Tibial artery (tissue), 4 donors: Measurements from ENCODE around the gene CYP27B1.

Experiments used
- DNase-seq, 2 donors: peaks; one replicate each; pipeline ENCODE4 v3.0.0-alpha.2; 2019
- H3K27ac ChIP-seq, 2 donors: fragments of 200-600 bp; sonication (generic) in 1 of 2; 1 replicate in 1 of 2; 2 replicates in 1 of 2; pipeline ENCODE4 v1.5.1; 2018 to 2019; ENCODE audit warnings: mild to moderate bottlenecking in 1 of 2
- H3K27me3 ChIP-seq, 2 donors: fragments of 200-600 bp; sonication (generic) in 1 of 2; one replicate each; pipeline versions ENCODE4 v1.5.1 to v1.6.0; 2016 to 2019
- H3K36me3 ChIP-seq, 3 donors: fragments of 200-600 bp; sonication (generic) in 2 of 3; one replicate each; pipeline ENCODE4 v1.5.1; 2016 to 2019; ENCODE audit warnings: mild to moderate bottlenecking in 2 of 3
- H3K4me1 ChIP-seq, 4 donors: fragments of 200-600 bp; sonication (generic) in 2 of 4; 1 replicate in 3 of 4; 2 replicates in 1 of 4; pipeline ENCODE4 v1.5.1; 2016 to 2019
- H3K4me3 ChIP-seq, 2 donors: fragments of 200-600 bp; sonication (generic) in 1 of 2; 1 replicate in 1 of 2; 2 replicates in 1 of 2; pipeline ENCODE4 v1.5.1; 2018 to 2019; ENCODE audit warnings: mild to moderate bottlenecking in 2 of 2
- H3K9me3 ChIP-seq, 3 donors: fragments of 200-600 bp; sonication (generic) in 1 of 3; one replicate each; pipeline ENCODE4 v1.5.1; 2016 to 2019
- intact Hi-C: fragments of 100-400 bp; cut with DNase I; formaldehyde crosslinking; loops from one replicate; pipeline ENCODE4 v1.15.0; 2023; ENCODE audit warnings: low total_unique reads
- TF ChIP-seq, protein P1 (sequence below), 2 experiments: fragments of 200-600 bp in 1 of 2; fragments of 450-650 bp in 1 of 2; IDR thresholded peaks; one replicate each; pipeline ENCODE4 v1.5.1; 2017 to 2019; ENCODE audit warnings: antibody characterized with exemption in 2 of 2, mild to moderate bottlenecking in 1 of 2, moderate library complexity in 1 of 2

The CYP27B1 gene

GRCh38 chr12:57760347-57760982, 6.4 kb downstream of the CYP27B1 start:
- Histone ChIP-seq H3K36me3 (peaks cover 0 to 14% (median 12%) of the 10 kb centered on the region in 3 donors), H3K4me1 (peaks cover 0 to 19% (median 14%) of the 10 kb centered on the region in 4 donors), H3K27me3 (peaks cover 0 to 46% of the 10 kb centered on the region in 2 donors), H3K27ac (no peak overlapping the region), H3K9me3 (no peaks in the 10 kb centered on the region), H3K4me3 (no peak overlapping the region)
- no peak for DNase-seq
- TF ChIP-seq, protein P1, sequence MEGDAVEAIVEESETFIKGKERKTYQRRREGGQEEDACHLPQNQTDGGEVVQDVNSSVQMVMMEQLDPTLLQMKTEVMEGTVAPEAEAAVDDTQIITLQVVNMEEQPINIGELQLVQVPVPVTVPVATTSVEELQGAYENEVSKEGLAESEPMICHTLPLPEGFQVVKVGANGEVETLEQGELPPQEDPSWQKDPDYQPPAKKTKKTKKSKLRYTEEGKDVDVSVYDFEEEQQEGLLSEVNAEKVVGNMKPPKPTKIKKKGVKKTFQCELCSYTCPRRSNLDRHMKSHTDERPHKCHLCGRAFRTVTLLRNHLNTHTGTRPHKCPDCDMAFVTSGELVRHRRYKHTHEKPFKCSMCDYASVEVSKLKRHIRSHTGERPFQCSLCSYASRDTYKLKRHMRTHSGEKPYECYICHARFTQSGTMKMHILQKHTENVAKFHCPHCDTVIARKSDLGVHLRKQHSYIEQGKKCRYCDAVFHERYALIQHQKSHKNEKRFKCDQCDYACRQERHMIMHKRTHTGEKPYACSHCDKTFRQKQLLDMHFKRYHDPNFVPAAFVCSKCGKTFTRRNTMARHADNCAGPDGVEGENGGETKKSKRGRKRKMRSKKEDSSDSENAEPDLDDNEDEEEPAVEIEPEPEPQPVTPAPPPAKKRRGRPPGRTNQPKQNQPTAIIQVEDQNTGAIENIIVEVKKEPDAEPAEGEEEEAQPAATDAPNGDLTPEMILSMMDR (IDR thresholded peaks at IDR 0.05) = no peak
- intact Hi-C loops = no loop called here

- Histone ChIP-seq H3K4me3 (no peak overlapping the region), H3K27ac (no peak overlapping the region), H3K4me1 (peaks cover 0 to 14% (median 7%) of the 10 kb centered on the region in 4 donors), H3K9me3 (no peaks in the 10 kb centered on the region), H3K27me3 (peaks cover 0 to 36% of the 10 kb centered on the region in 2 donors), H3K36me3 (peaks cover 0 to 14% (median 12%) of the 10 kb centered on the region in 3 donors)
- DNase-seq = no peak
- intact Hi-C loops = no loop called here
- TF ChIP-seq, protein P1 (IDR thresholded peaks at IDR 0.05) = no peak
Observed at GRCh38 chr12:57759360-57759980, 7.4 kb downstream of the CYP27B1 start.

DNA sequence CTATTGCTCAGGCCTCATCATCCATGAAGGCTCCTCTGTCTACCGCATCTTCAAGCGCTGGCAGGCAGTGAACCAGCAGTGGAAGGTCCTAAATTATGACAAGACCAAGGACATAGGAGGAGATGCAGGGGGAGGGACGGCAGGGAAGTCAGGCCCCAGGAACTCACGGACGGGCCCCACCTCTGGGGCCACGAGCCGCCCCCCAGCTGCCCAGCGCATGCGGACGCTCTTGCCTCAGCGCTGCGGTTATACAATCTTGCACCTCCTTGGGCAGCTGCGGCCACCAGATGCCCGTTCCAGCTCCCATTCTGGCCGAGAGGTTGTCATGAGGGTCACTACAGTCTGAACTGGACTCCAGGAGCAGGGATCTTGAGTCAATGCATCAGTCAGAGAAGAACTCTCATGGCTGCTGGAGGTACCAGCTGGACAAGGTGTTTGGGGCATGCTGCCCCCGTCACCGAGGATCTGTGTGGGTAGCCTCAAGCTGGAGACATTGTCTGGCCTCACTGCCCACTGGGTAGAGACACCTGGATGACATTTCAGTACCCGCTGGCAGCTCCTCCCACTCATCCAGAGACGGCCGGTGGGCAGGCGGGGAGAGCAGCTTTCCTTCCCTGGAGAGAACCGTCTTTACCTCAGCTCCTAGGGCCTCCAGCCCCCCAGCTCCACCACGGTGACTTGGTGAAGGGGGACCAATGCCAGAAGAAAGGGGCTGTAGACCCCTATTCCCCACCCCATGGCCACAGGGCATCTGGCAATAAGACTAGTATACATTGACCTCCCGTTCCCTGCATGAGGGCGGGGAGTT, 8.1 kb downstream of the CYP27B1 start:
- no peak for DNase-seq
- no peaks in the 10 kb centered on the region for H3K9me3 ChIP-seq
- no peak overlapping the region for H3K4me3 ChIP-seq
- TF ChIP-seq, protein P1 (IDR thresholded peaks at IDR 0.05) = no peak
- intact Hi-C loops = no loop called here
- no peak overlapping the region for H3K27ac ChIP-seq
- H3K27me3 ChIP-seq = peaks cover 0 to 29% of the 10 kb centered on the region in 2 donors
- H3K36me3 ChIP-seq = peaks cover 0 to 14% (median 12%) of the 10 kb centered on the region in 3 donors
- H3K4me1 ChIP-seq = peaks cover 0 to 18% (median 8%) of the 10 kb centered on the region in 4 donors

- intact Hi-C loops = no loop called here
- Histone ChIP-seq H3K4me1 (peaks cover 0 to 21% (median 11%) of the 10 kb centered on the region in 4 donors), H3K9me3 (no peaks in the 10 kb centered on the region)
Observed at GRCh38 chr12:57757771-57758170, 9.1 kb downstream of the CYP27B1 start.

More at GRCh38 chr12:57757771-57758170, 9.1 kb downstream of the CYP27B1 start:
- H3K4me3 ChIP-seq = no peak overlapping the region
- no peak overlapping the region for H3K27ac ChIP-seq
- TF ChIP-seq, protein P1 (IDR thresholded peaks at IDR 0.05) = no peak
- H3K27me3 ChIP-seq = peaks cover 0 to 19% of the 10 kb centered on the region in 2 donors
- DNase-seq = no peak
- peaks cover 0 to 14% (median 12%) of the 10 kb centered on the region in 3 donors for H3K36me3 ChIP-seq
